Ishikawa (cell line): ENCODE results near the gene USP7.
A peak's percentile ranks its signal among the peaks of the same experiment; 100 is the strongest.

Experiments used
- CEBPB ChIP-seq: IDR thresholded peaks from 2 replicates; pipeline ENCODE4 v1.6.1; 2012
- CREB1 ChIP-seq: IDR thresholded peaks from 2 replicates; pipeline ENCODE4 v1.6.1; 2012; ENCODE audit warnings: low read depth
- EGR1 ChIP-seq: IDR thresholded peaks from 2 replicates; pipeline ENCODE4 v1.6.1; 2012
- EP300 ChIP-seq: IDR thresholded peaks from 2 replicates; pipeline ENCODE4 v1.6.1; 2012; ENCODE audit warnings: borderline replicate concordance
- FOXM1 ChIP-seq: IDR thresholded peaks from 2 replicates; pipeline ENCODE4 v1.6.1; 2012; ENCODE audit warnings: low read depth, borderline replicate concordance
- NFIC ChIP-seq: IDR thresholded peaks from 2 replicates; pipeline ENCODE4 v1.6.1; 2012
- RAD21 ChIP-seq: IDR thresholded peaks from 2 replicates; pipeline ENCODE4 v1.6.1; 2012; ENCODE audit warnings: low read depth
- REST ChIP-seq: IDR thresholded peaks from 2 replicates; pipeline ENCODE4 v1.6.1; 2012; ENCODE audit warnings: low read depth, mild to moderate bottlenecking
- TAF1 ChIP-seq: IDR thresholded peaks from 2 replicates; pipeline ENCODE4 v1.6.1; 2012; ENCODE audit warnings: low read depth, mild to moderate bottlenecking
- TCF12 ChIP-seq: IDR thresholded peaks from 2 replicates; pipeline ENCODE4 v1.6.1; 2012; ENCODE audit warnings: low read depth
- TEAD4 ChIP-seq: IDR thresholded peaks from 2 replicates; pipeline ENCODE4 v1.6.1; 2012
- YY1 ChIP-seq: IDR thresholded peaks from 2 replicates; pipeline ENCODE4 v1.6.1; 2012; ENCODE audit warnings: low read depth
- ZBTB7A ChIP-seq: IDR thresholded peaks from 2 replicates; pipeline ENCODE4 v1.6.1; 2012; ENCODE audit warnings: low read depth
- TF ChIP-seq, protein P1 (sequence below): IDR thresholded peaks from 2 replicates; pipeline ENCODE4 v1.6.1; 2012
- TF ChIP-seq, protein P2 (sequence below): IDR thresholded peaks from 2 replicates; pipeline ENCODE4 v1.6.1; 2012

USP7 gene

DNA sequence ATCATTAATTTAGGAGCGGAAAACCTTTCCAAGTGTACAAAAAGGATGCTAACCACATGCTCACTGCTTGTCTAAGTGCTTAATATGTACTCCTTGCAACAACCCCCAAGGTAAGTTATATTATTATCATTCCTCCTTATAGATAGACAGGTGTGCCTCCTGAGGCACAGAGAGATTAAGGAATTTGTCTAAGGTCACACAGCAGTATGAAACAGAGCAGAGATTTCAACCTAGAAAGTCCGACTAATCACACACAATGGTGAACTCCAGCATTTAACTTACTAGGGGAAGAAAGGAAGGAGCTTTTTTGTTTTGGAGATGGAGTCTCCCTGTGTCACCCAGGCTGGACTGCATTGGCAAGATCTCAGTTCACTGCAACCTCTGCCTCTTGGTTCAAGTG is 37.0 kb upstream of the USP7 start:
- TF ChIP-seq EGR1 (no peak), NFIC (no peak), FOXM1 (no peak)

DNA sequence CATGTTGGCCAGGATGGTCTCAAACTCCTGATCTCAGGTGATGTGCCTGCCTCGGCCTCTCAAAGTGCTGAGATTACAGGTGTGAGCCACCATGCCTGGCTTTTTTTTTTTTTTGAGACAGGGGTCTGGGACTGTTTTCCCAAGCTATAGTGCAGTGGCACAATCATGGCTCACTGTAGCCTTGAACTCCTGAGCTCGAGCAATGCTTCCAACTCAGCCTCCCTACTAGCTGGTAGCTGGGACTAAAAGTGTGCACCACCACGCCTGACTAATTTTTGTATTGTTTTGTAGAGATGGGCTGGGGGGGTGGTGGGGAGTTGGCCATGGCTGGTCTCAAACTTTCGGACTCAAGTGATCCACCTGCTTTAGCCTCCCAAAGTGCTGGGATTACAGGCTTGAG is 36.1 kb upstream of the USP7 start:
- TF ChIP-seq CREB1 (no peak), REST (no peak), RAD21 (no peak), ZBTB7A (no peak), NFIC (no peak), YY1 (no peak), EGR1 (no peak), EP300 (no peak), TCF12 (no peak), CEBPB (no peak), TAF1 (no peak), FOXM1 (no peak), TEAD4 (no peak)
- TF ChIP-seq, protein P1, sequence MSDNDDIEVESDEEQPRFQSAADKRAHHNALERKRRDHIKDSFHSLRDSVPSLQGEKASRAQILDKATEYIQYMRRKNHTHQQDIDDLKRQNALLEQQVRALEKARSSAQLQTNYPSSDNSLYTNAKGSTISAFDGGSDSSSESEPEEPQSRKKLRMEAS, result no peak
- TF ChIP-seq, protein P2, sequence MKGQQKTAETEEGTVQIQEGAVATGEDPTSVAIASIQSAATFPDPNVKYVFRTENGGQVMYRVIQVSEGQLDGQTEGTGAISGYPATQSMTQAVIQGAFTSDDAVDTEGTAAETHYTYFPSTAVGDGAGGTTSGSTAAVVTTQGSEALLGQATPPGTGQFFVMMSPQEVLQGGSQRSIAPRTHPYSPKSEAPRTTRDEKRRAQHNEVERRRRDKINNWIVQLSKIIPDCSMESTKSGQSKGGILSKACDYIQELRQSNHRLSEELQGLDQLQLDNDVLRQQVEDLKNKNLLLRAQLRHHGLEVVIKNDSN, result no peak

GRCh38 chr16:8998108-8998507 is 34.4 kb upstream of the USP7 start:
- no peak for TF ChIP-seq NFIC
- TF ChIP-seq REST, result no peak
- TF ChIP-seq CREB1, result no peak
- TF ChIP-seq CEBPB, result no peak
- TF ChIP-seq TCF12, result no peak
- TF ChIP-seq, protein P2, result no peak
- no peak for TF ChIP-seq EP300

DNA sequence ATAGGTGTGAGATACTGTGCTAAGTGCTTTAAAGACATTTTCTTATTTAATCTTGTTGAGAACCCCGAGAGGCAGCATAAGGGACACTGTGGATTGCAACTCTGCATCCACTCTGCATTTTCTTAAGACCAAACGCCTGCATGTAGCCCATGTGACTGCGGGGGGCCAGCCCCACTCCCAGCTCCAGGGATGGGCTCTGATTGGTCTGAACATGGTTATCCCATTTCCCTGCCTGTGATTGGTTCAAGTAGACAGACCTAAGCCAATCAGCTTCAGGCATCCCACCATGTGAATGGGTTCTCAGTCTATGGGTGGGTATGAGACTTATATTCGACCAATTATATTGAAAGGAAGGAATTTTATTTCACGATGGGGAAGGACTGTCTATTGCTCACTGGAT is 33.2 kb upstream of the USP7 start:
- TF ChIP-seq, protein P2, result peak; percentile 52
- TF ChIP-seq CEBPB, result no peak

- TF ChIP-seq REST, result no peak
- no peak for TF ChIP-seq CREB1
- no peak for TF ChIP-seq RAD21
- TF ChIP-seq ZBTB7A, result no peak
- no peak for TF ChIP-seq EGR1
- no peak for TF ChIP-seq TEAD4
- TF ChIP-seq EP300, result no peak
- no peak for TF ChIP-seq TAF1
- TF ChIP-seq, protein P2, result no peak
- TF ChIP-seq TCF12, result no peak
- TF ChIP-seq FOXM1, result no peak
- TF ChIP-seq, protein P1, result no peak
- no peak for TF ChIP-seq YY1
- TF ChIP-seq CEBPB, result no peak
- TF ChIP-seq NFIC, result no peak
Measured at GRCh38 chr16:8990445-8990844, 26.7 kb upstream of the USP7 start.
